ENCODE results near the gene CTBP1. TPM values are rescaled to one million over a fixed set of nuclear protein-coding genes. Genes with fewer than 3 reads are reported as not detected.

Gene CTBP1
- total RNA-seq, 4 donors from 2014 or later: 89.9 to 169 (median 107) TPM

DNA sequence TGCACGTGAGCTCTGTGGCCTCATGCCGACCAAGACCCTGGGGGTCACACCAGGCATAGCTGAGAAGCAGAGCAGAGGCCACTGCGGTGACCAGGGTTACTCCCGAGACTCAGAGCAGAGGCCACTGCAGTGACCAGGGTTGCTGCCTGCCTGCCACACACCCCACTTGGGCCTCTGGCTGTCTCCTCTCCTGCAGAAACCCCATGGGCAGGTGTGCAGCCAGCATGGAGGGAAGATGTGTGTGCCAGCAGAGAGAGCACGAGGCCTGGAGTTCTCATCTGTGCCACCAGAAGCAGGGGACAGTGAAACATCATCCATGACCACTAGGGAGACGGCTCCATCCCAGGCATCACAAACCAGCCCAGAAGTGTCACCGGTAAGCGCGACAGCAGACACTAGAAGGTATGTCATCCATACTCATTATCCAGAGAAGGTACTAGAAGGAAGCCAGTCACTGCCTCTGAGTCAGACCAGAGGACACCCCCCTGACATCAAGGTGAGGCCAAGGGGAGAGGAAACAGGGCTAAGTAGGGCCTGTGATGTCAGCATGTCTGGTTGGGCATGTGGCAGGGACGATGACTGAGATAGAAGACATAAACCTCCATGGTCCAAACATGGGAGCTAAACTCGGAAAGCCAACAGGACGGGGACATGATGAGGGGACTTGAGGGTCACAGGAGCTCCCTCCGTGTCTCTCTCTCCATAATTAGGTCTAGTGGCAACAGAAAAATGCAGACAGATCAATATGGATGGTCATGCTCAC, 52.3 kb downstream of the CTBP1 start:
- TF ChIP-seq, protein P1, sequence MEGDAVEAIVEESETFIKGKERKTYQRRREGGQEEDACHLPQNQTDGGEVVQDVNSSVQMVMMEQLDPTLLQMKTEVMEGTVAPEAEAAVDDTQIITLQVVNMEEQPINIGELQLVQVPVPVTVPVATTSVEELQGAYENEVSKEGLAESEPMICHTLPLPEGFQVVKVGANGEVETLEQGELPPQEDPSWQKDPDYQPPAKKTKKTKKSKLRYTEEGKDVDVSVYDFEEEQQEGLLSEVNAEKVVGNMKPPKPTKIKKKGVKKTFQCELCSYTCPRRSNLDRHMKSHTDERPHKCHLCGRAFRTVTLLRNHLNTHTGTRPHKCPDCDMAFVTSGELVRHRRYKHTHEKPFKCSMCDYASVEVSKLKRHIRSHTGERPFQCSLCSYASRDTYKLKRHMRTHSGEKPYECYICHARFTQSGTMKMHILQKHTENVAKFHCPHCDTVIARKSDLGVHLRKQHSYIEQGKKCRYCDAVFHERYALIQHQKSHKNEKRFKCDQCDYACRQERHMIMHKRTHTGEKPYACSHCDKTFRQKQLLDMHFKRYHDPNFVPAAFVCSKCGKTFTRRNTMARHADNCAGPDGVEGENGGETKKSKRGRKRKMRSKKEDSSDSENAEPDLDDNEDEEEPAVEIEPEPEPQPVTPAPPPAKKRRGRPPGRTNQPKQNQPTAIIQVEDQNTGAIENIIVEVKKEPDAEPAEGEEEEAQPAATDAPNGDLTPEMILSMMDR (IDR thresholded peaks at IDR 0.05; ENCODE audit: low read depth): no peak

DNA sequence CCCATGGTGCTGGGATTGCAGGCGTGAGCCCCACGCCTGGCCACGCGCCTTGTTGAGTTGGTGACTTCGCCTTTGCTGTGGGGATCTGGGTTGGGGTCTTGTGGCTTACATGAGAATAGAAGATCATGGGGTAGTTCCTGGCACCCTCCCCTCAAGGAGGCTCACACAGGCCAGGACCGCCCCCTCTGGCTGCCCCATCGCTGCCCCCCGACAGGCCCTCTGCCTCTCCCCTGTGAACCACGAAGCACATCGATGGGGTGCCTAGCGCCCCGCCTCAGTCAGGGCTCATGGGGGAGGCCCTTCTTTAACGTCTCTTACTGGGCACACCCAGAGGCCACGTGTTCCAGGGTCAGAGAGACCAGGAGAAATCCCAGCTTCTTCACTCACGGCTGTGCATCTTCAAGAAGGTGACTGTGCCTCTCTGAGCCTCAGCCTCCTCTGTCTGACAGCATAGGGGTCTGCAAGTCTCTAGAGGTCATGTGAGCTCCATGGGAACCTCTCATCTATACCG, 53.0 kb downstream of the CTBP1 start:
- TF ChIP-seq, protein P1 (IDR thresholded peaks at IDR 0.05; ENCODE audit: low read depth): no peak

DNA sequence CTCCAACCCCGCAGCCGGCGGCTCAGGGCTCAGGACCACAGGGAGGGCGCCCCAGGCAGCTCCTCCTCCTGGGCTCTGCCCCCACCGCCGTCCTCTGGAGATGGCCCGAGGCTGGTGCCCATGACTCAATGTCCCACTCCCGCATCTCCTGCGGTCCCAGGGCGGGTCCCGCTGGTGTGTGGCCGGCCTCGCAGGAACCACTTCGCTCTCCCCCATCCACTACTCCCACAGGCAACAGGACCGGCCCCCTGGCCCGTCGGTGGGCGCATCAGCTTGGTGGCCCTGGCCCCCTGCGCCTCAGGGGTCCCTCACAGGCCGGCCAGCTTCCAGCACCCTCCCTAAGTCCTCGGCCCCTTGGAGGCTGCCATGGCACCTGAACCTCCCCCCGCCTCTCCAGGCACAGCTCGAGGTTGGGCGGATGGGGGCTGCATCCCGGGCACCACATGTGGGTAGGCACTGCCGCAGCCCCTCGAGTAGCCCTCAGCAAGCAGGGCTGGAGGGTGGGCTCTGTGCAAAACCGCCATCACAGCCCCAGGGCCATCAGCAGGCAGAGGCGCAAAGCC, 53.7 kb downstream of the CTBP1 start:
- TF ChIP-seq, protein P1 (IDR thresholded peaks at IDR 0.05; ENCODE audit: low read depth): no peak

DNA sequence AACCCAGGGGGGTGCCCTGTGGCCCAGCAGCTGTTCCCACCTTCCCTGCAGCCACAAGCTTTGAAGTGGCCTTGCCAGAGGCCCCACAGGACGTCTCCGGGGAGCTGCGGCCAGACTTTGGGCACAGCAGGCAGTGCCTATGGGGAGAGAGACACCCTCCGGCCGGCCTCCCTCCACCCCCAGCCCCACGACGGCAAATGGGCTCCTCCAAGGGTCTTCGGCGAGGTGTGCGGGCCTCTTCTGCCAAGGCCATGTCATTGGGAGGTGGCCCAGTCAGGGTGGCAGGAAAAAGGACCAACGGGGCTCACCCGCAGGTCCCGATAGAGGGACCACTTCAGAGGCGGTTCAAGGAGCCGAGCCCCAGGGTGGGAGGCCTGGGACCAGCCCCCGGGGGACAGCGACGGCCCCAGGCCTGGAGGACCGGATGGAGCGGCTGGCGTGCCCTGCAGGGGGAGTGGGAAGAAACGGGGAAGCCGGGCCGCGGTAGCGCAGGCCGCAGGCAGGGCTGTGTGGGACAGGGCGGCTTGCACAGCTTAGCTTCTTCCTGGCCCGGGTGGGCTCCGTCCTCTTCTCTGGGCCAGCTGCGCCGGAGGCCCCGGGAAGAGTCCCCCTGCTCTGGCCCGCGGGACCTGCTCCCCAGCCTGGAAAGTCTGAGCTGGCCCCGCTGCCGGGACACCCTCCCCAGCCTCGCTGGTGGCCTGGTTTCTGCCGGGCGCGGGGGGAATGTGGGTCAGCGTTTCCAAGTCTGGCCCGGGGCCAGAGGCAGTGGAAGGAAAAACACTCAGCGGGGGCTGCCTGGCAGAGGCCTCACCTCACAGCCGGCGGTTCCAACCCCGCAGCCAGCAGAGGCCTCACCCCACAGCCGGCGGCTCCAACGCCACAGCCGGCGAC, 54.7 kb downstream of the CTBP1 start:
- TF ChIP-seq, protein P1 (IDR thresholded peaks at IDR 0.05; ENCODE audit: low read depth): no peak

DNA sequence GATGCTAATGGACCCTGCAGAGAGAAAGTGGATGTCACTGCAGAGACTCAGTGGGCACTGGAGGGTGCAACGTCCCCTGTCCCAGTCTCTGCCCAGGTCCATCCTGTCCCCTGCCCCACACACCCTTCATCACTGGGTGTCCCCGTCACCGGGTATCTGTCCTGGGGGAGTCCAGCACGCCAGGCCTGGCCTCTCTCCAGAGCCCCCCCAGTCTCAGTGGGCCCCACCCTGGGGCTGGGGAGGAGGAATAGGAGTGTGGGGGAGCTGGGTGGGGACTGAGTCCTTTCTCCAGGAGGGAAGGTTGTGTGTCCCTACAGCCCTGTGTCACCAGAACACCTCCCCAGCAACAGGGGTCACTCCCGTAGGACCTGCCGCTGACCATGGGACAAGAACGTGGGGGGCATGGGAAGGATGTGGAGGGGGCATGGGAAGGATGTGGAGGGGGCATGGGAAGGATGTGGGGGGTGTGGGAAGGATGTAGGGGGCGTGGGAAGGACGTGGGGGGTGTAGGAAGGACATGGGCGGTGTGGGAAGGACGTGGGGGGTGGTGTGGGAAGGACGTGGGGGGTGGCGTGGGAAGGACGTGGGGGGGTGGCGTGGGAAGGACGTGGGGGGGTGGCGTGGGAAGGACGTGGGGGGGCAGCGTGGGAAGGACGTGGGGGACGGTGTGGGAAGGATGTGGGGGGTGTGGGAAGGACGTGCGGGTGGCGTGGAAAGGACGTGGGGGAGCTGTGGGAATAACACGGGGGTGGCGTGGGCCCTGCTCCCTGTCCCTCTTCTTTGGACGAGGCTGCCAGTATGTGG, 55.5 kb downstream of the CTBP1 start:
- TF ChIP-seq, protein P1 (IDR thresholded peaks at IDR 0.05; ENCODE audit: low read depth): no peak

DNA sequence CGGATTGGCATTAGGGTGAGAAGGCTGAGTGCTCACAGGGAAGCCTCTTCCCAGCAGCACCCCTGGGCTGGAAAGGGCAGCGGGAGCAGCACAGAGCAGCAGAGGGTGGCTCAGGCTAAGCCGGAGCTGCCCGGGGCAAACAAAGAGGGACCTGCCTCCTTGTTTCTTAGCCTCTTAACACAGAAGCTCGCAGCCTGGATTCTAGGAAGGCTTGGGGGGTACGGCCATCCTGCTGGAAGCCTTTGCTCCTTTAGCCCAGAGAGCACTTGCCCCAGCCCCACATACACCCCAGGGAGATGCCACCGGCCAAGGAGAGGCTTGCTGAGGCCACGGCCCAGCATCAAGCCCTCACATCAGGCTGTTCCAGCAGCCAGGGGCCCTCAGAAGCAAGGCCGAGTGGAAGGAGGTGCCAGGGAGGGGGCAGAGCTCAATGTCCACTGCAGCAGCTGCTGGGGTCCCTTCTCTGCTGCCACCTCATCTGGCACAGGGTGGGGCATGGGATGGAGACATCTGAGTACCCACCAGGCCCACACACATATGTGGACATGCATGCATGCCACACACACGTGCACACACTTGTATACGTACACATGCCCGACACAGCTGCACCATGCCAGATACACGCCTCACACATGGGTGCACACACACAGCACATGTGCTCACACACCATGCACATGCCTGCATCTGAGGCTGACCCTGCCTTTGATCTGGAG, 56.3 kb downstream of the CTBP1 start:
- TF ChIP-seq, protein P1 (IDR thresholded peaks at IDR 0.05; ENCODE audit: low read depth): no peak
